Neuronal stem cell (in vitro differentiated cells): Measurements from ENCODE around the gene TMTC2.

Source experiments
- DNase-seq: peaks from one replicate; pipeline ENCODE4 v3.0.0-alpha.2; 2013; ENCODE audit warnings: low spot score
- H2AFZ ChIP-seq: one replicate; pipeline ENCODE4 v1.6.1; 2013; ENCODE audit warnings: mild to moderate bottlenecking, low read length, inconsistent platforms
- H2AK5ac ChIP-seq: 2 replicates; pipeline ENCODE4 v1.6.1; 2013; ENCODE audit warnings: low read depth, mild to moderate bottlenecking, inconsistent platforms, low read length, moderate library complexity, mixed read lengths
- H2BK120ac ChIP-seq: 2 replicates; pipeline ENCODE4 v1.6.1; 2013; ENCODE audit warnings: low read depth, mild to moderate bottlenecking, inconsistent platforms, low read length, moderate library complexity, mixed read lengths
- H2BK12ac ChIP-seq: one replicate; pipeline ENCODE4 v1.6.1; 2013; ENCODE audit warnings: low read length, inconsistent platforms
- H2BK15ac ChIP-seq: 2 replicates; pipeline ENCODE4 v1.6.1; 2013; ENCODE audit warnings: mild to moderate bottlenecking, low read length, inconsistent platforms, mixed read lengths
- H2BK5ac ChIP-seq: one replicate; pipeline ENCODE4 v1.6.1; 2013; ENCODE audit warnings: inconsistent platforms, mild to moderate bottlenecking, low read length, moderate library complexity
- H3K14ac ChIP-seq: one replicate; pipeline ENCODE4 v1.6.1; 2013; ENCODE audit warnings: low read length, inconsistent platforms
- H3K18ac ChIP-seq: 2 replicates; pipeline ENCODE4 v1.6.1; 2013; ENCODE audit warnings: low read length, inconsistent platforms
- H3K23ac ChIP-seq: 2 replicates; pipeline ENCODE4 v1.6.1; 2013; ENCODE audit warnings: low read depth, mild to moderate bottlenecking, mixed read lengths, low read length, inconsistent platforms; ENCODE audit not compliant: poor library complexity
- H3K27ac ChIP-seq: replicated peaks from 3 replicates; pipeline ENCODE4 v1.5.1; 2013; ENCODE audit warnings: low read length, inconsistent platforms
- H3K27me3 ChIP-seq, 3 experiments: 2 replicates each; pipeline ENCODE4 v1.6.1; 2013; ENCODE audit warnings: low read length in 3 of 3, mild to moderate bottlenecking in 2 of 3, inconsistent platforms in 1 of 3, low read depth in 1 of 3, mixed read lengths in 1 of 3, moderate library complexity in 1 of 3; ENCODE audit not compliant: control insufficient read depth in 3 of 3, insufficient read depth in 3 of 3
- H3K36me3 ChIP-seq, 2 donors: replicated peaks in 1 of 2; 2 replicates each; pipeline ENCODE4 v1.6.1; 2013; ENCODE audit warnings: low read length in 2 of 2; ENCODE audit not compliant: control insufficient read depth in 2 of 2, insufficient read depth in 2 of 2
- H3K4ac ChIP-seq: 2 replicates; pipeline ENCODE4 v1.6.1; 2013; ENCODE audit warnings: inconsistent platforms, mild to moderate bottlenecking, low read length, moderate library complexity
- H3K4me1 ChIP-seq, 2 donors: 1 replicate in 1 of 2; 2 replicates in 1 of 2; pipeline ENCODE4 v1.6.1; 2013; ENCODE audit warnings: low read length in 2 of 2, low read depth in 1 of 2; ENCODE audit not compliant: control insufficient read depth in 2 of 2, insufficient read depth in 1 of 2
- H3K4me2 ChIP-seq: one replicate; pipeline ENCODE4 v1.6.1; 2013; ENCODE audit warnings: mild to moderate bottlenecking, low read length, inconsistent platforms; ENCODE audit not compliant: insufficient read depth, poor library complexity, severe bottlenecking
- H3K4me3 ChIP-seq, 2 donors: 2 replicates each; pipeline ENCODE4 v1.5.1; 2013; ENCODE audit warnings: low read length in 2 of 2, mild to moderate bottlenecking in 2 of 2, inconsistent platforms in 1 of 2, moderate library complexity in 1 of 2
- H3K79me1 ChIP-seq: one replicate; pipeline ENCODE4 v1.6.1; 2013; ENCODE audit warnings: low read depth, mild to moderate bottlenecking, inconsistent platforms, low read length, moderate library complexity
- H3K9ac ChIP-seq: one replicate; pipeline ENCODE4 v1.6.1; 2013; ENCODE audit warnings: mild to moderate bottlenecking, low read depth, low read length, inconsistent platforms; ENCODE audit not compliant: poor library complexity
- H3K9me3 ChIP-seq, 2 donors: replicated peaks in 1 of 2; 2 replicates each; pipeline versions ENCODE3 to v1.6.1; 2013; ENCODE audit warnings: low read length in 2 of 2, mild to moderate bottlenecking in 2 of 2, inconsistent platforms in 1 of 2, low read depth in 1 of 2, mixed read lengths in 1 of 2, moderate library complexity in 1 of 2; ENCODE audit not compliant: control insufficient read depth in 2 of 2, insufficient read depth in 1 of 2
- H4K8ac ChIP-seq: one replicate; pipeline ENCODE4 v1.6.1; 2013; ENCODE audit warnings: low read depth, mild to moderate bottlenecking, inconsistent platforms, low read length, moderate library complexity
- H4K91ac ChIP-seq: one replicate; pipeline ENCODE4 v1.6.1; 2013; ENCODE audit warnings: low read length, low read depth, mild to moderate bottlenecking, inconsistent platforms; ENCODE audit not compliant: poor library complexity
- WGBS, 2 donors: extraction: QIAGEN DNeasy Blood & Tissue Kit; methylation state at CpG; one replicate each; pipeline ENCODE4 v1.1.7; 2013; ENCODE audit warnings: missing lambda C conversion rate in 2 of 2, mixed read lengths in 1 of 2; ENCODE audit not compliant: insufficient read length in 2 of 2, insufficient replicate concordance in 1 of 2; ENCODE audit errors: extremely low coverage in 2 of 2; 5-methylcytosine and 5-hydroxymethylcytosine counted together

TMTC2 gene

DNA sequence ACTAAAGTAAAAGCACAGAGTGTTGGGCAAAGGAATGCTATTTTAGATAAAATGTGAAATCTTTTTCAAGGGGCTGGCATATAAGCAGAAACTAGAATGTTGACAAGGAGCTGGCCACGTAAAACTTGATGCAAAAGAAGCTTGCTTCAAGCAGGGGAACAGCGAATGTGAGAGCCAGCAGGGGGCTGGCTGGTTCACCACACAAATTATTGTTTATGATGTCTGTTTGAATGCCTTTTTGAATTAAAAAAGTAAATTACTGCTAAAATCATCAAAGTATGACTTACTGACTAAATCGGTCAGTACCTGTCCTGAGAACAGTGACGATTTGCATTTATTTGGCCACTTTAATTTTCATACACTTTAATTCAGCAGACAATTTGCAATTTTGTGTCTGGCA lies 38.9 kb upstream of the TMTC2 start:
- H3K4ac ChIP-seq: no peak overlapping the region
- H3K9me3 ChIP-seq: no peaks in the 10 kb centered on the region
- WGBS, 2 donors: no CpG with 5 or more reads among the region's 4 CpGs
- H3K27ac ChIP-seq: no peak overlapping the region
- no peak overlapping the region for H2AK5ac ChIP-seq
- H3K4me3 ChIP-seq: no peak overlapping the region
- no peak overlapping the region for H2BK12ac ChIP-seq
- H2AFZ ChIP-seq: no peak overlapping the region
- no peak overlapping the region for H4K91ac ChIP-seq
- DNase-seq: no peak
- H3K14ac ChIP-seq: no peak overlapping the region
- no peak overlapping the region for H3K4me2 ChIP-seq
- no peak overlapping the region for H3K9ac ChIP-seq
- H3K27me3 ChIP-seq: no peaks in the 10 kb centered on the region
- H4K8ac ChIP-seq: no peak overlapping the region
- H3K36me3 ChIP-seq: no peaks in the 10 kb centered on the region
- H3K18ac ChIP-seq: no peak overlapping the region
- H3K23ac ChIP-seq: no peak overlapping the region
- H3K4me1 ChIP-seq: peaks cover 0 to 3% of the 10 kb centered on the region in 2 donors
- no peak overlapping the region for H2BK5ac ChIP-seq
- no peak overlapping the region for H2BK120ac ChIP-seq
- no peaks in the 10 kb centered on the region for H3K79me1 ChIP-seq
- no peak overlapping the region for H2BK15ac ChIP-seq

DNA sequence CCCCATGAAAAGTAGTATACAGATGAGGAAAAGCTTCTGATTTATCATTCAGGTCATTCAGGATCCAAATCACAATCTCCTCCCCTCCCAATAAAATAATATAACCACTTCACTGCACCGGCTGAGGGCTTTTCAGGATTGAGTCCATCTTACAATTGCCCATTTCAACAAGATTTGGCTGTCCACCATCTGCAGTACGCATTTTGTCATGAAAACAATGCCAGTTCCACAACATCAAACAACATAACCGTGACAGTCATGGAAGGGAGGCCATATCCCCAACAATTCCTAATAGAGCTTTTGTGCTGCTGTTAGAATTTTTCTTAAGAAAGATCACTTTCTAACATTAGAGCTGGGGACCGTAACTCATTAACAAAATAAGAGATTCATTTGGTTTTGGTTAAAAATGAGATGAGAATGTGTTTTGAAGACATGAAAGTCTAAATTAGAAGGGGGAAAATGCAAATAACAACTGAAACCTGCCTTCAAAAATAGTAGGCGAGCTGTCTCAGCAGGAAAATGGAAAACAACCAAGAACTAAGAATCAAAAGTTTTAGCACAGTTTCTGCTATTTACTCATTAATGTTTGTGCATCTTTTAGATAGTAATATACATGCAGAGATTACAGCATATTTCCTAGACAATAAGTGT lies 38.3 kb upstream of the TMTC2 start:
- no peak for DNase-seq
- H3K4me3 ChIP-seq: no peak overlapping the region
- no peak overlapping the region for H2BK15ac ChIP-seq
- no peak overlapping the region for H3K9ac ChIP-seq
- H2AFZ ChIP-seq: no peak overlapping the region
- H3K4me2 ChIP-seq: no peak overlapping the region
- no peak overlapping the region for H2AK5ac ChIP-seq
- H3K79me1 ChIP-seq: no peaks in the 10 kb centered on the region
- no peak overlapping the region for H3K18ac ChIP-seq
- WGBS, 2 donors: no CpG with 5 or more reads among the region's 5 CpGs
- no peak overlapping the region for H2BK120ac ChIP-seq
- no peak overlapping the region for H3K27ac ChIP-seq
- peaks cover 0 to 3% of the 10 kb centered on the region in 2 donors for H3K4me1 ChIP-seq
- H3K27me3 ChIP-seq: no peaks in the 10 kb centered on the region
- H3K9me3 ChIP-seq: no peaks in the 10 kb centered on the region
- no peaks in the 10 kb centered on the region for H3K36me3 ChIP-seq
- H2BK5ac ChIP-seq: no peak overlapping the region
- H3K14ac ChIP-seq: no peak overlapping the region
- no peak overlapping the region for H2BK12ac ChIP-seq
- no peak overlapping the region for H4K8ac ChIP-seq
- H3K4ac ChIP-seq: no peak overlapping the region
- H3K23ac ChIP-seq: no peak overlapping the region
- H4K91ac ChIP-seq: no peak overlapping the region

DNA sequence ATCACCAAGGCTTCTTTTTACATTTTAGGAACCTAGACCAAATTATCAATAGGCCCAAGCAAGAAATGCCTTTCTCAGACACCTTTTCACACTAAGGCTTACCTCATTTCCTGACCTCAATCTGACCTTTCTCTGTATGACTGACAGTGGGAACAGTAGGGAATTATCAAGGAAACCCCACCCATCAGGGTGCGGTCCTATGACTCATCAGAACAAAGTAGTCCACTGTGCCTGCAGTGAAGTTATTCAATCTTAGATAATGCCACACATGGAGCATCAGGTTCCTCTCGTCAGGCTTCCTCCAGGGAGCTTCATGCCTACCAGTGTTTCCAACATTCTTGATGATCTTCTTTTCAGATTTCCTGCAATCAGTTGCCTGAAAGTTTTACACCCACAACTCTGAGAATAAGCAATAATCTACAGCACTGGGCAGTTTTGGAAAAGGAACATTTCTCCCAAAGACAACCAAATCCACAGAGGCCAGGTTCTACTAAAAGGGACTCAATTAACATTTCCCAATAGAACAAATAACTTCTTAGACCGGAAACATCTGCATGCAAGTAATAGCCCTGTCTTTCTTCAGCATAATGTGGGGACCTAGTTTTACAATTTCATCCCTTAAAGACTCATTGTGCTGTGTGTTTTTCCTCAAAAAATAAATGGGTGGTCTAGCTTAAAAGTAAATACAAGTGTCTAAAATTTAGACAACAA lies 35.9 kb upstream of the TMTC2 start:
- Histone ChIP-seq H2BK5ac (no peak overlapping the region), H2BK15ac (no peak overlapping the region), H3K4ac (no peak overlapping the region), H2AFZ (peak overlapping the region; percentile 11), H3K36me3 (no peaks in the 10 kb centered on the region), H3K27me3 (no peaks in the 10 kb centered on the region), H2BK120ac (no peak overlapping the region), H4K8ac (no peak overlapping the region), H3K14ac (no peak overlapping the region), H3K79me1 (no peaks in the 10 kb centered on the region), H2AK5ac (no peak overlapping the region), H3K4me2 (no peak overlapping the region), H4K91ac (no peak overlapping the region), H3K4me3 (no peak overlapping the region), H2BK12ac (no peak overlapping the region), H3K9ac (no peak overlapping the region), H3K4me1 (peaks cover 0 to 3% of the 10 kb centered on the region in 2 donors), H3K27ac (no peak overlapping the region), H3K18ac (no peak overlapping the region), H3K9me3 (peaks cover 0 to 2% of the 10 kb centered on the region in 2 donors), H3K23ac (no peak overlapping the region)
- WGBS, 2 donors: no CpG with 5 or more reads among the region's 3 CpGs
- DNase-seq: no peak

DNA sequence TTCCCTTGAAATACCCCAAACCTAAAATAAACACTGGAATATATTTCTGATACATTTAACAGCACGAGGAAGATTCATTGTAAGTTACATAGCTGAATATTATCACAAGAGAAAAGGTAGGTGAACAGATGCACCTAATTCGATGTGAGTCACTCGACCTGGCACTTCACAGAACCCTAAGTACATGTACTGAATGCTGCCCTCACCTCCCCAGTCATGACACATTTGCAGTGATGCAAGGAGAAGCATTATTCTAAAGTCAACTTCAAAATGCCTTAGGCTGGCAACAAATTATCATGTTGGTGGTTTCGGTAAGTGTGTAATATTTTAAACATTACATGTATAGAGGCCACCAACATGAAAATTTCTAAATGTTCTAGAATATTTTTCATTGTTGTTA lies 35.2 kb upstream of the TMTC2 start:
- Histone ChIP-seq H2BK12ac (no peak overlapping the region), H3K23ac (no peak overlapping the region), H3K18ac (no peak overlapping the region), H3K9ac (no peak overlapping the region), H3K79me1 (no peaks in the 10 kb centered on the region), H4K8ac (no peak overlapping the region), H3K4me3 (no peak overlapping the region), H3K27me3 (no peaks in the 10 kb centered on the region), H2BK120ac (no peak overlapping the region), H3K14ac (no peak overlapping the region), H4K91ac (no peak overlapping the region), H2AK5ac (no peak overlapping the region), H3K4ac (no peak overlapping the region), H2AFZ (no peak overlapping the region), H3K36me3 (no peaks in the 10 kb centered on the region), H3K4me2 (no peak overlapping the region), H2BK5ac (no peak overlapping the region), H3K4me1 (peaks cover 0 to 3% of the 10 kb centered on the region in 2 donors), H3K27ac (no peak overlapping the region), H2BK15ac (no peak overlapping the region), H3K9me3 (peaks cover 0 to 3% of the 10 kb centered on the region in 2 donors)
- WGBS, 2 donors: no CpG with 5 or more reads among the region's 4 CpGs
- DNase-seq: no peak
